ENCODE measurements around the gene UBFD1. TPM values are rescaled to one million over a fixed set of nuclear protein-coding genes. Genes with fewer than 3 reads are reported as not detected.
"Not testable (repeated sequence)": the region's sequence is repeated elsewhere in the genome, so short reads cannot be mapped to it uniquely, and the experiment has no call there.

Gene UBFD1
- total and polyA plus RNA-seq, 2 donors: 18.0 to 51.6 TPM

GRCh38 chr16:23535901-23536300, 21.6 kb upstream of the UBFD1 start:
- H3K27ac ChIP-seq (ENCODE audit: low read depth): no peak overlapping the region
- H3K36me3 ChIP-seq (ENCODE audit: insufficient read depth): peaks cover 2% of the 10 kb centered on the region
- WGBS: 86% methylated on average over 2 of the region's 2 CpGs
- no peak for DNase-seq (ENCODE audit: extremely low spot score)
- H3K4me3 ChIP-seq (ENCODE audit: low read depth, low read length): no peak overlapping the region
- H3K4me1 ChIP-seq (ENCODE audit: insufficient read depth): no peaks in the 10 kb centered on the region

- H3K36me3 ChIP-seq (ENCODE audit: insufficient read depth): peaks cover 2% of the 10 kb centered on the region
- no peak for DNase-seq (ENCODE audit: extremely low spot score)
- 82% methylated on average over 3 of the region's 3 CpGs for WGBS
- no peak overlapping the region for H3K4me3 ChIP-seq (ENCODE audit: low read depth, low read length)
- H3K27ac ChIP-seq (ENCODE audit: low read depth): no peak overlapping the region
- no peaks in the 10 kb centered on the region for H3K4me1 ChIP-seq (ENCODE audit: insufficient read depth)
These were observed 20.1 kb upstream of the UBFD1 start for GRCh38 chr16:23537390-23537789.

DNA sequence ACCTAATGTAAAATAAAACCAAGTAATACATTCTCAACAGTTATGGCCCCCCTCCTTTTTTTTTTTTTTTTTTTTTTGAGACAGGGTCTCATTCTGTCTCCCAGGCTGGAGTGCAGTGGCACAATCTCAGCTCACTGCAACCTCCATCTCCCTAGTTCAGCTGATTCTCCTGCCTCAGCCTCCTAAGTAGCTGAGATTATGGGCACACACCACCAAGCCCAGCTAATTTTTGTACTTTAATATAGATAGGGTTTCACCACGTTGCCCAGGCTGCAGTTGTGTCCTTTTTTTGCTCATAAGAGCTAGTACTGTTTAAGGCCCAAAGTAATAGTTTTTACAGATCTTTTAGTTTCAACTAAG, 18.6 kb upstream of the UBFD1 start:
- peaks cover 2% of the 10 kb centered on the region for H3K36me3 ChIP-seq (ENCODE audit: insufficient read depth)
- no peak overlapping the region for H3K27ac ChIP-seq (ENCODE audit: low read depth)
- 93% methylated on average over 1 of the region's 1 CpG for WGBS
- no peaks in the 10 kb centered on the region for H3K4me1 ChIP-seq (ENCODE audit: insufficient read depth)
- no peak for DNase-seq (ENCODE audit: extremely low spot score)
- H3K4me3 ChIP-seq (ENCODE audit: low read depth, low read length): no peak overlapping the region

- Histone ChIP-seq H3K27ac (ENCODE audit: low read depth) (no peak overlapping the region), H3K4me1 (ENCODE audit: insufficient read depth) (no peaks in the 10 kb centered on the region), H3K36me3 (ENCODE audit: insufficient read depth) (peaks cover 4% of the 10 kb centered on the region), H3K4me3 (ENCODE audit: low read depth, low read length) (no peak overlapping the region)
- WGBS: 89% methylated on average over 11 of the region's 11 CpGs
- DNase-seq (ENCODE audit: extremely low spot score): no peak
These were observed 17.3 kb upstream of the UBFD1 start for GRCh38 chr16:23539984-23540816.

DNA sequence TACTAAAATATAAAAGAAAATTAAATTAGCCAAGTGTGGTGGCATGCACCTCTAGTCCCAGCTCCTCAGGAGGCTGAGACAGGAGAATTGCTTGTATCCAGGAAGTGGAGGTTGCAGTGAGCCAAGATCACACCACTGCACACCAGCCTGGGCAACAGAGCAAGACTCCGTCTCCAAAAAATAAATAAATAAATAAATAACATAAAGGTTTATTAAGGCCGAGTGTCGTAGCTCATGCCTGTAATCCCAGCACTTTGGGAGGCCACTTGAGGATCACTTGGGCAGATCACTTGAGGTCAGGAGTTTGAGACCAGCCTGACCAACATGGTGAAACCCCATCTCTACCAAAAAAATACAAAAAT, 16.7 kb upstream of the UBFD1 start:
- not testable (repeated sequence) for H3K36me3 ChIP-seq (ENCODE audit: insufficient read depth); H3K4me1 ChIP-seq (ENCODE audit: insufficient read depth); DNase-seq (ENCODE audit: extremely low spot score); H3K27ac ChIP-seq (ENCODE audit: low read depth); H3K4me3 ChIP-seq (ENCODE audit: low read depth, low read length)
- 97% methylated on average over 3 of the region's 3 CpGs for WGBS

GRCh38 chr16:23544436-23544835, 13.1 kb upstream of the UBFD1 start:
- DNase-seq (ENCODE audit: extremely low spot score): no peak
- Histone ChIP-seq H3K4me3 (ENCODE audit: low read depth, low read length) (no peak overlapping the region), H3K27ac (ENCODE audit: low read depth) (no peak overlapping the region), H3K4me1 (ENCODE audit: insufficient read depth) (no peaks in the 10 kb centered on the region), H3K36me3 (ENCODE audit: insufficient read depth) (peaks cover 2% of the 10 kb centered on the region)
- 97% methylated on average over 14 of the region's 14 CpGs for WGBS

- H3K4me1 ChIP-seq (ENCODE audit: insufficient read depth): no peaks in the 10 kb centered on the region
- DNase-seq (ENCODE audit: extremely low spot score): no peak
- peaks cover 4% of the 10 kb centered on the region for H3K36me3 ChIP-seq (ENCODE audit: insufficient read depth)
- 98% methylated on average over 5 of the region's 5 CpGs for WGBS
- H3K4me3 ChIP-seq (ENCODE audit: low read depth, low read length): no peak overlapping the region
- H3K27ac ChIP-seq (ENCODE audit: low read depth): no peak overlapping the region
These were observed 7.6 kb upstream of the UBFD1 start for GRCh38 chr16:23549938-23550337.

GRCh38 chr16:23552161-23552560, 5.4 kb upstream of the UBFD1 start:
- Histone ChIP-seq H3K36me3 (ENCODE audit: insufficient read depth) (peaks cover 4% of the 10 kb centered on the region), H3K4me3 (ENCODE audit: low read depth, low read length) (no peak overlapping the region), H3K27ac (ENCODE audit: low read depth) (no peak overlapping the region), H3K4me1 (ENCODE audit: insufficient read depth) (no peaks in the 10 kb centered on the region)
- DNase-seq (ENCODE audit: extremely low spot score): no peak
- 67% methylated on average over 6 of the region's 6 CpGs for WGBS

GRCh38 chr16:23554536-23554935, 3.0 kb upstream of the UBFD1 start:
- Histone ChIP-seq H3K36me3 (ENCODE audit: insufficient read depth) (peaks cover 4% of the 10 kb centered on the region), H3K4me1 (ENCODE audit: insufficient read depth) (no peaks in the 10 kb centered on the region), H3K27ac (ENCODE audit: low read depth) (no peak overlapping the region), H3K4me3 (ENCODE audit: low read depth, low read length) (no peak overlapping the region)
- DNase-seq (ENCODE audit: extremely low spot score): no peak
- 82% methylated on average over 3 of the region's 3 CpGs for WGBS

GRCh38 chr16:23557779-23558702, 514 bp downstream of the UBFD1 start:
- WGBS: 1% methylated on average over 60 of the region's 60 CpGs
- DNase-seq (ENCODE audit: extremely low spot score): no peak
- peak overlapping the region; percentile 63 for H3K27ac ChIP-seq (ENCODE audit: low read depth)

DNA sequence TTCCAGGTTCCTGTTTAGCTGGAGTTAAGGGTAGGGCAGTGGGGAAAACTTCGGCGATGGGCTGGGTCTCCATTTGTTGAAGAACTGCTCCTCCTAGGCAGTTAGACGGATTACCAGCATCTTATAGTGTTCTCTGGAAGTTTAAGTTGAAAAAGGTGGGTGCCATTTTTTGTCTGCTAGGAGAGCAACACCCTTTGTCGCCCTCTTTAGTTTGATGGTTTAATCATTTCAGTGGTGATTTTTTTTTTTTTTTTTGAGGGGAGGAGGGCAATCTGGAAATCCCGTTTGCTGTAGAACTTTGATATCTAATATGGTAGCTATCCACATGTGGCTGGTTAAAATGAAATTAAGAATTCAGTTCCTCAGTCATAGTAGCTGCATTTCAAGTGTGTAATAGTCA, 4.1 kb downstream of the UBFD1 start:
- 79% methylated on average over 5 of the region's 5 CpGs for WGBS
- Histone ChIP-seq H3K4me3 (ENCODE audit: low read depth, low read length) (no peak overlapping the region), H3K27ac (ENCODE audit: low read depth) (no peak overlapping the region), H3K4me1 (ENCODE audit: insufficient read depth) (no peaks in the 10 kb centered on the region), H3K36me3 (ENCODE audit: insufficient read depth) (peaks cover 11% of the 10 kb centered on the region)
- no peak for DNase-seq (ENCODE audit: extremely low spot score)

More at GRCh38 chr16:23557779-23558702, 514 bp downstream of the UBFD1 start:
- Histone ChIP-seq H3K4me1 (ENCODE audit: insufficient read depth) (no peaks in the 10 kb centered on the region), H3K36me3 (ENCODE audit: insufficient read depth) (no peaks in the 10 kb centered on the region), H3K4me3 (ENCODE audit: low read depth, low read length) (peak overlapping the region; percentile 95)

DNA sequence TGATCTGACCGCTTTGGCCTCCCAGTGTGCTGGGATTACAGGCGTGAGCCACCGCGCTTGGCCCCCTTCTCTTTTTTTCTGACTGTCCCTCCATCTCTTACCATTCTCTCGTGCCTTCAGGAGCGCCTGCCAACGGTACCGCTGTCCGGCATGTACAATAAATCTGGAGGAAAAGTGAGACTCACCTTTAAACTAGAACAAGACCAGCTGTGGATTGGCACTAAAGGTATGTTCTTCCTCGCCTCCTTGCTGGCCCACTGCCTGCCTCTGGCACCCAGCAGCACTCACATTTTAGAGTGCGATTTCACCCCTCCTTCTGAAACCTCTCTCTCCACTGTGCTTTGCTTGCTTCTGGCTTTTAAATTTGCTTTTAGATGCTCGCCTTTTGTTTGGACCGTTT, 5.0 kb downstream of the UBFD1 start:
- peaks cover 13% of the 10 kb centered on the region for H3K36me3 ChIP-seq (ENCODE audit: insufficient read depth)
- no peak for DNase-seq (ENCODE audit: extremely low spot score)
- H3K4me1 ChIP-seq (ENCODE audit: insufficient read depth): no peaks in the 10 kb centered on the region
- H3K27ac ChIP-seq (ENCODE audit: low read depth): no peak overlapping the region
- 94% methylated on average over 13 of the region's 13 CpGs for WGBS
- no peak overlapping the region for H3K4me3 ChIP-seq (ENCODE audit: low read depth, low read length)

- H3K4me1 ChIP-seq (ENCODE audit: insufficient read depth): no peaks in the 10 kb centered on the region
- no peak overlapping the region for H3K27ac ChIP-seq (ENCODE audit: low read depth)
- no peak overlapping the region for H3K4me3 ChIP-seq (ENCODE audit: low read depth, low read length)
- H3K36me3 ChIP-seq (ENCODE audit: insufficient read depth): peaks cover 13% of the 10 kb centered on the region
- DNase-seq (ENCODE audit: extremely low spot score): no peak
- WGBS: 88% methylated on average over 6 of the region's 6 CpGs
These were observed 5.7 kb downstream of the UBFD1 start for GRCh38 chr16:23563186-23563585.
